Panc1 (cell line): ENCODE measurements around the gene ITIH5. TPM values are rescaled to one million over a fixed set of nuclear protein-coding genes. Genes with fewer than 3 reads are reported as not detected.

Experiments
- ATAC-seq: fragments of 200-7000 bp; cut with Tn5 transposase; 2 replicates; pipeline ENCODE4 v1.9.1; 2020; ENCODE audit warnings: mild to moderate bottlenecking, moderate library complexity
- BruUV-seq: library from RNA; stranded (reverse); fragments of 400-500 nt; replicated peaks from 2 replicates; lab custom pipeline; 2021; lab: Mats Ljungman, UMichigan
- CTCF ChIA-PET: fragments of 300-600 bp; sonication (Branson Sonifier 250); formaldehyde crosslinking; loops from one replicate; lab custom pipeline; 2022; ENCODE audit warnings: antibody characterized with exemption; lab: Charles Lee
- POLR2A ChIA-PET: fragments of 300-600 bp; sonication (Branson Sonifier 250); formaldehyde crosslinking; loops from one replicate; lab custom pipeline; 2022; ENCODE audit warnings: antibody characterized with exemption; lab: Charles Lee
- DNase-seq: peaks from one replicate; pipeline ENCODE4 v3.0.0-alpha.2; 2010; ENCODE audit warnings: low read depth, low spot score
- H3K27ac ChIP-seq: 2 replicates; pipeline ENCODE4 v1.5.1; 2011; ENCODE audit warnings: mild to moderate bottlenecking, low read length, inconsistent platforms
- H3K27me3 ChIP-seq: fragments of 200-500 bp; sonication (Bioruptor generic); 2 replicates; pipeline ENCODE4 v1.6.0; 2014; ENCODE audit warnings: low read length, inconsistent platforms; ENCODE audit not compliant: control insufficient read depth, insufficient read depth
- H3K36me3 ChIP-seq: fragments of 200-500 bp; sonication (Bioruptor generic); 2 replicates; pipeline ENCODE4 v1.5.1; 2014; ENCODE audit warnings: inconsistent platforms, mild to moderate bottlenecking, low read length, moderate library complexity; ENCODE audit not compliant: control insufficient read depth, insufficient read depth
- H3K4me1 ChIP-seq: 2 replicates; pipeline ENCODE4 v1.5.1; 2011; ENCODE audit warnings: inconsistent platforms, mild to moderate bottlenecking, low read length, moderate library complexity; ENCODE audit not compliant: control insufficient read depth, insufficient read depth
- H3K4me3 ChIP-seq, 2 experiments: 2 replicates each; pipeline ENCODE4 v1.5.1; 2011 to 2012; ENCODE audit warnings: low read depth in 2 of 2, low read length in 2 of 2, mild to moderate bottlenecking in 2 of 2, inconsistent platforms in 1 of 2, moderate library complexity in 1 of 2
- H3K9me3 ChIP-seq: fragments of 200-500 bp; sonication (Bioruptor generic); 2 replicates; pipeline ENCODE4 v1.5.1; 2014; ENCODE audit warnings: low read depth, mild to moderate bottlenecking, inconsistent platforms, low read length, moderate library complexity; ENCODE audit not compliant: control insufficient read depth, insufficient read depth
- CTCF ChIP-seq: fragments of 450-650 bp; IDR thresholded peaks from 2 replicates; pipeline ENCODE4 v1.5.1; 2017; ENCODE audit warnings: mild to moderate bottlenecking
- POLR2AphosphoS5 ChIP-seq: IDR thresholded peaks from 2 replicates; pipeline ENCODE4 v1.6.1; 2012; ENCODE audit warnings: mild to moderate bottlenecking, low read depth, low read length, moderate library complexity
- REST ChIP-seq, 2 experiments: IDR thresholded peaks; 2 replicates each; pipeline ENCODE4 v1.6.1; 2011 to 2012; ENCODE audit warnings: low read depth in 2 of 2, control low read depth in 1 of 2, low read length in 1 of 2, mild to moderate bottlenecking in 1 of 2, moderate library complexity in 1 of 2; ENCODE audit not compliant: insufficient read depth in 1 of 2
- SIN3A ChIP-seq: IDR thresholded peaks from 2 replicates; pipeline ENCODE4 v1.6.1; 2012; ENCODE audit warnings: low read depth, mild to moderate bottlenecking, low read length, moderate library complexity, borderline replicate concordance; ENCODE audit not compliant: insufficient read depth
- TCF7L2 ChIP-seq: IDR thresholded peaks from 2 replicates; pipeline ENCODE4 v1.6.1; 2011; ENCODE audit warnings: mild to moderate bottlenecking, low read depth, low read length, inconsistent platforms
- in situ Hi-C: cut with HindIII; loops from 2 replicates; pipeline ENCODE4 v1.10.0; 2016; ENCODE audit warnings: low sequenced_read_pairs, low pct_unique_long_range_greater_than_20kb
- intact Hi-C: fragments of 100-400 bp; cut with micrococcal nuclease; formaldehyde crosslinking; loops from one replicate; pipeline ENCODE4 v1.10.0; 2022; ENCODE audit not compliant: unreplicated experiment
- total RNA-seq: library from RNA; stranded (reverse); gene quantifications from one replicate; pipeline ENCODE4 v1.2.1, GENCODE V29; 2021; ENCODE audit not compliant: unreplicated experiment

The ITIH5 gene
- total RNA-seq, 1 experiment from 2014 or later: not detected

DNA sequence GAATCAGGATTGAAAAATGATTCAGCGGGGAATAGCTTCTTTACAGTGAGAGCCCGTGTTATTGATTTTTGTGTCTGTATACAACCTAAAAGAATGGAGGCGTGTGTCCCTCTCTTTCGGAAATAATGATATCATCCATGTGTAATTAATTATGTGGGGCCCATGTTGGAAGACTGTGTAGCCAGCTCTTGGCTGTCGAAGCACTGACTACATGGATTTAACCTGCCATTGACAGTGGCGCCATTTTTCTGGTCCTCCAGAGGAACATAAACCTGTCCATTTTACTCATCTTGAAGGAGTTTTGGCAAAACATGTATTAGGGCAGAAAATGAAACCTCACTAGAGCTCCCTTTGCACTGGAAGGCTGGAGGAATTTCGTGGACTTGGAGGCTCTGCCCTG lies 119.6 kb downstream of the ITIH5 start:
- in situ Hi-C loops: no loop called here
- no peak overlapping the region for H3K4me3 ChIP-seq
- intact Hi-C loops: no loop called here
- TF ChIP-seq REST (IDR thresholded peaks at IDR 0.05; ENCODE audit: insufficient read depth in 1 of 2, low read depth in 2 of 2, low read length in 1 of 2) (no peak), SIN3A (no peak), POLR2AphosphoS5 (no peak), CTCF (no peak), TCF7L2 (no peak)
- DNase-seq (no peak), ATAC-seq (no peak)
- CTCF ChIA-PET: no interaction called here
- no peak overlapping the region for H3K27ac ChIP-seq
- POLR2A ChIA-PET: no interaction called here
- no peaks in the 10 kb centered on the region for H3K36me3 ChIP-seq
- H3K9me3 ChIP-seq: no peaks in the 10 kb centered on the region
- no peaks in the 10 kb centered on the region for H3K27me3 ChIP-seq
- BruUV-seq: no TSS peak
- H3K4me1 ChIP-seq: no peaks in the 10 kb centered on the region

DNA sequence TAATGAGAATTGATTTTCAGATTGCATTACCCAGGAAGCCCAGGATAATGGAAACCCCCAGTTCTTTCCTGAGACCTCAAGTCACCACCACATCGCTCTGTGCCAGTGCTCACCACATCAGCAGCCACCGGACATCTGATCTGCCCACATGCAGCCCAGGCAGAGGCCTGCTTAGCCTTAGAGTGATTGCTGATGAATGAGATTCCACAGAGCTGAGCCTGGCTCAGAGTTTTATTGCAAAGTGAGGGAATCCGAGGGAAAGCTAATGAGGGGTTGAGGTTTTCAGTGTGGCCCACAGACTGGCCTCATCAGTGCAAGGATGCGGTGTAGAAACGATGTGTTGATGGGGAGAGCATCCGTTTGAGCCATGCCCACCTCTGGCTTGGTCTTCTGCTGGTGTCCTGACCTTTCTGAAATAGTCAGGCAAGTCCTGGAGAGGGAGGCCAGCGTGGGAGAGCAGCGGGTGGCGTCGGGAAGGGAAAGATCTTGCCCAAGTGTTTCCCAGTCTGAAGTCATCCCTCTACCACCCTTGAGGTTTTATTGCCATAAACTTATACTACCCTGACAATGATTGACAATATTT lies 120.3 kb downstream of the ITIH5 start:
- no peak for TF ChIP-seq SIN3A
- TF ChIP-seq POLR2AphosphoS5: no peak
- TF ChIP-seq REST (IDR thresholded peaks at IDR 0.05; ENCODE audit: insufficient read depth in 1 of 2, low read depth in 2 of 2, low read length in 1 of 2): no peak
- TF ChIP-seq TCF7L2: no peak
- TF ChIP-seq CTCF: no peak
- no peak for DNase-seq
- BruUV-seq: no TSS peak
- no peak for ATAC-seq
- H3K9me3 ChIP-seq: no peaks in the 10 kb centered on the region
- intact Hi-C loops: no loop called here
- H3K4me1 ChIP-seq: no peaks in the 10 kb centered on the region
- CTCF ChIA-PET: no interaction called here
- H3K27ac ChIP-seq: no peak overlapping the region
- POLR2A ChIA-PET: no interaction called here
- H3K27me3 ChIP-seq: no peaks in the 10 kb centered on the region
- in situ Hi-C loops: no loop called here
- no peak overlapping the region for H3K4me3 ChIP-seq
- H3K36me3 ChIP-seq: no peaks in the 10 kb centered on the region
